HG02678 (cell line): Measurements from ENCODE around the gene ZFYVE28.

Experiments
- ATAC-seq: cut with Tn5 transposase; IDR thresholded peaks from one replicate; pipeline ENCODE4 v1.9.1; 2021; ENCODE audit warnings: mild to moderate bottlenecking, moderate library complexity; ENCODE audit not compliant: unreplicated experiment

ZFYVE28 gene

GRCh38 chr4:2370597-2371320 lies 47.7 kb downstream of the ZFYVE28 start:
- ATAC-seq: no peak

- ATAC-seq: no peak
Measured at GRCh38 chr4:2368746-2369437, 49.6 kb downstream of the ZFYVE28 start.

- no peak for ATAC-seq
Measured at GRCh38 chr4:2367626-2368025, 50.8 kb downstream of the ZFYVE28 start.

GRCh38 chr4:2366252-2367192 lies 51.9 kb downstream of the ZFYVE28 start:
- ATAC-seq: no peak

GRCh38 chr4:2365913-2366210 lies 52.6 kb downstream of the ZFYVE28 start:
- ATAC-seq: no peak

- ATAC-seq: no peak
Measured at GRCh38 chr4:2365054-2365912, 53.2 kb downstream of the ZFYVE28 start.

- ATAC-seq: no peak
Measured at GRCh38 chr4:2364654-2365053, 53.8 kb downstream of the ZFYVE28 start.

GRCh38 chr4:2363951-2364653 lies 54.3 kb downstream of the ZFYVE28 start:
- ATAC-seq: no peak

GRCh38 chr4:2363056-2363721 lies 55.3 kb downstream of the ZFYVE28 start:
- ATAC-seq: no peak

- ATAC-seq: no peak
Measured at GRCh38 chr4:2362266-2363055, 56.0 kb downstream of the ZFYVE28 start.

- ATAC-seq: no peak
Measured at GRCh38 chr4:2361366-2362265, 56.8 kb downstream of the ZFYVE28 start.

GRCh38 chr4:2360396-2360730 lies 58.1 kb downstream of the ZFYVE28 start:
- ATAC-seq: no peak

GRCh38 chr4:2359591-2360395 lies 58.7 kb downstream of the ZFYVE28 start:
- no peak for ATAC-seq

GRCh38 chr4:2357821-2358745 lies 60.4 kb downstream of the ZFYVE28 start:
- ATAC-seq: no peak

- no peak for ATAC-seq
Measured at GRCh38 chr4:2356123-2357069, 62.0 kb downstream of the ZFYVE28 start.
